H9 (cell line): ENCODE measurements around the gene RBM33. TPM values are rescaled to one million over a fixed set of nuclear protein-coding genes. Genes with fewer than 3 reads are reported as not detected.

Experiments used
- DNase-seq: peaks from one replicate; pipeline ENCODE4 v3.0.0-alpha.2; 2017
- H2AFZ ChIP-seq: one replicate; pipeline ENCODE4 v1.6.1; 2013; ENCODE audit warnings: mild to moderate bottlenecking, low read length, control low read depth, moderate library complexity
- H2AK5ac ChIP-seq: 2 replicates; pipeline ENCODE4 v1.6.1; 2013; ENCODE audit warnings: low read length, control low read depth, mixed read lengths; ENCODE audit not compliant: insufficient read length
- H2BK120ac ChIP-seq: one replicate; pipeline ENCODE4 v1.6.1; 2013; ENCODE audit warnings: low read depth, mild to moderate bottlenecking, low read length, control low read depth, inconsistent platforms; ENCODE audit not compliant: poor library complexity, severe bottlenecking
- H2BK12ac ChIP-seq: 2 replicates; pipeline ENCODE4 v1.6.1; 2013; ENCODE audit warnings: low read length, control low read depth, mixed read lengths, low read depth; ENCODE audit not compliant: insufficient read length
- H2BK15ac ChIP-seq: 2 replicates; pipeline ENCODE4 v1.6.1; 2013; ENCODE audit warnings: low read depth, low read length, control low read depth
- H2BK20ac ChIP-seq: one replicate; pipeline ENCODE4 v1.6.1; 2013; ENCODE audit warnings: low read depth, mild to moderate bottlenecking, low read length, control low read depth, inconsistent platforms; ENCODE audit not compliant: poor library complexity, severe bottlenecking
- H2BK5ac ChIP-seq: 2 replicates; pipeline ENCODE4 v1.6.1; 2013; ENCODE audit warnings: low read length, control low read depth, mixed read lengths; ENCODE audit not compliant: insufficient read length
- H3K14ac ChIP-seq: 2 replicates; pipeline ENCODE4 v1.6.1; 2013; ENCODE audit warnings: low read length, control low read depth; ENCODE audit not compliant: insufficient read depth
- H3K18ac ChIP-seq: 2 replicates; pipeline ENCODE4 v1.6.1; 2013; ENCODE audit warnings: low read depth, mild to moderate bottlenecking, mixed read lengths, low read length, control low read depth; ENCODE audit not compliant: insufficient read length
- H3K23ac ChIP-seq: 2 replicates; pipeline ENCODE4 v1.6.1; 2013; ENCODE audit warnings: low read length, control low read depth, mixed read lengths, low read depth; ENCODE audit not compliant: insufficient read length
- H3K23me2 ChIP-seq: 2 replicates; pipeline ENCODE4 v1.6.1; 2013; ENCODE audit warnings: low read depth, mild to moderate bottlenecking, mixed read lengths, low read length, control low read depth; ENCODE audit not compliant: insufficient read length, poor library complexity, severe bottlenecking
- H3K27ac ChIP-seq: 2 replicates; pipeline ENCODE4 v1.5.1; 2013; ENCODE audit warnings: low read length, control low read depth, mixed read lengths, low read depth; ENCODE audit not compliant: insufficient read length
- H3K27me3 ChIP-seq: 2 replicates; pipeline ENCODE4 v1.6.1; 2013; ENCODE audit warnings: low read length, control low read depth, inconsistent platforms; ENCODE audit not compliant: insufficient read depth
- H3K4ac ChIP-seq: 2 replicates; pipeline ENCODE4 v1.6.1; 2013; ENCODE audit warnings: low read depth, mild to moderate bottlenecking, control low read depth, inconsistent platforms, low read length, moderate library complexity
- H3K4me1 ChIP-seq: 2 replicates; pipeline ENCODE4 v1.6.1; 2013; ENCODE audit warnings: low read length, control low read depth, inconsistent platforms; ENCODE audit not compliant: insufficient read depth
- H3K4me2 ChIP-seq: 2 replicates; pipeline ENCODE4 v1.6.1; 2013; ENCODE audit warnings: low read length, control low read depth, mixed read lengths; ENCODE audit not compliant: insufficient read length, insufficient read depth
- H3K56ac ChIP-seq: 2 replicates; pipeline ENCODE4 v1.6.1; 2013; ENCODE audit warnings: low read depth, mild to moderate bottlenecking, mixed read lengths, low read length, control low read depth; ENCODE audit not compliant: insufficient read length
- H3K79me1 ChIP-seq: 2 replicates; pipeline ENCODE4 v1.6.1; 2013; ENCODE audit warnings: low read depth, mild to moderate bottlenecking, moderate library complexity, low read length, control low read depth, inconsistent platforms; ENCODE audit not compliant: insufficient read depth, poor library complexity, severe bottlenecking
- H3K79me2 ChIP-seq: 2 replicates; pipeline ENCODE4 v1.6.1; 2013; ENCODE audit warnings: low read length, control low read depth, inconsistent platforms; ENCODE audit not compliant: insufficient read depth
- H3K9ac ChIP-seq: 2 replicates; pipeline ENCODE4 v1.6.1; 2013; ENCODE audit warnings: low read length, control low read depth, mixed read lengths; ENCODE audit not compliant: insufficient read length; ENCODE audit errors: extremely low read depth
- H3K9me3 ChIP-seq: one replicate; pipeline ENCODE4 v1.6.1; 2013; ENCODE audit warnings: low read depth, low read length, inconsistent platforms; ENCODE audit not compliant: control insufficient read depth
- H3T11ph ChIP-seq: one replicate; pipeline ENCODE4 v1.6.1; 2013; ENCODE audit warnings: mild to moderate bottlenecking, low read length, control low read depth, inconsistent platforms
- H4K20me1 ChIP-seq: one replicate; pipeline ENCODE4 v1.6.1; 2013; ENCODE audit not compliant: control insufficient read depth, insufficient read length, insufficient read depth
- H4K5ac ChIP-seq: 2 replicates; pipeline ENCODE4 v1.6.1; 2013; ENCODE audit warnings: low read depth, mild to moderate bottlenecking, mixed read lengths, low read length, control low read depth; ENCODE audit not compliant: insufficient read length
- H4K8ac ChIP-seq: replicated peaks from 2 replicates; pipeline ENCODE4 v1.6.1; 2013; ENCODE audit warnings: low read length, control low read depth, mixed read lengths, low read depth; ENCODE audit not compliant: insufficient read length
- H4K91ac ChIP-seq: 2 replicates; pipeline ENCODE4 v1.6.1; 2013; ENCODE audit warnings: low read depth, mild to moderate bottlenecking, moderate library complexity, mixed read lengths, low read length, control low read depth; ENCODE audit not compliant: insufficient read length
- H3K27ac Mint-ChIP-seq, 3 experiments: 2 replicates in 2 of 3; 3 replicates in 1 of 3; pipeline ENCODE4 v1.8.0; 2020 to 2021; ENCODE audit warnings: mixed read lengths in 3 of 3, mild to moderate bottlenecking in 1 of 3, moderate library complexity in 1 of 3
- H3K27me3 Mint-ChIP-seq: 2 replicates; pipeline ENCODE4 v1.8.0; 2021; ENCODE audit warnings: low read depth, mild to moderate bottlenecking, moderate library complexity, mixed read lengths
- H3K36me3 Mint-ChIP-seq, 3 experiments: 2 replicates in 2 of 3; 3 replicates in 1 of 3; pipeline ENCODE4 v1.8.0; 2020 to 2021; ENCODE audit warnings: low read depth in 3 of 3, mixed read lengths in 3 of 3; ENCODE audit not compliant: insufficient read depth in 1 of 3
- H3K4me1 Mint-ChIP-seq, 2 experiments: 2 replicates each; pipeline ENCODE4 v1.8.0; 2020; ENCODE audit warnings: mixed read lengths in 2 of 2
- H3K4me3 Mint-ChIP-seq, 2 experiments: 2 replicates in 1 of 2; 3 replicates in 1 of 2; pipeline ENCODE4 v1.8.0; 2020 to 2021; ENCODE audit warnings: mild to moderate bottlenecking in 2 of 2, mixed read lengths in 2 of 2, moderate library complexity in 1 of 2
- H3K9me3 Mint-ChIP-seq, 2 experiments: 2 replicates in 1 of 2; 3 replicates in 1 of 2; pipeline ENCODE4 v1.8.0; 2020; ENCODE audit warnings: mild to moderate bottlenecking in 2 of 2, mixed read lengths in 2 of 2, moderate library complexity in 1 of 2
- WGBS: extraction: QIAGEN DNeasy Blood & Tissue Kit; methylation state at CpG from one replicate; pipeline ENCODE4 v1.1.7; 2013; ENCODE audit warnings: missing lambda C conversion rate, low lambda C conversion rate, mixed read lengths; ENCODE audit not compliant: insufficient read length; ENCODE audit errors: extremely low coverage; 5-methylcytosine and 5-hydroxymethylcytosine counted together
- total RNA-seq: library from RNA; stranded (reverse); gene quantifications from 2 replicates; pipeline ENCODE4 v1.2.1, GENCODE V29; 2021
- TF ChIP-seq, protein P1 (sequence below): fragments of 200-600 bp; sonication (generic); conservative IDR thresholded peaks from 3 replicates; pipeline ENCODE4 v1.8.0; 2021; ENCODE audit warnings: antibody characterized with exemption, mild to moderate bottlenecking

Gene RBM33
- total RNA-seq, 1 experiment from 2014 or later: 71.3 TPM

- no peak overlapping the region for H3K14ac ChIP-seq
- no peak overlapping the region for H4K91ac ChIP-seq
- H3K4ac ChIP-seq: no peak overlapping the region
- no peaks in the 10 kb centered on the region for H3K27me3 ChIP-seq
- no peak overlapping the region for H3K27ac ChIP-seq
- Mint-ChIP-seq H3K9me3 (no peaks in the 10 kb centered on the region), H3K27ac (no peak overlapping the region; a peak in 3 of 7 replicates), H3K4me1 (peaks cover 19 to 25% of the 10 kb centered on the region in 2 experiments), H3K36me3 (no peaks in the 10 kb centered on the region; a peak in 1 of 7 replicates), H3K27me3 (peaks cover 3% of the 10 kb centered on the region), H3K4me3 (no peak overlapping the region)
- no peak overlapping the region for H3T11ph ChIP-seq
- H3K18ac ChIP-seq: no peak overlapping the region
- H4K8ac ChIP-seq: no peak overlapping the region
- no peaks in the 10 kb centered on the region for H3K79me2 ChIP-seq
- H2AFZ ChIP-seq: no peak overlapping the region
- no peak overlapping the region for H3K56ac ChIP-seq
- TF ChIP-seq, protein P1, sequence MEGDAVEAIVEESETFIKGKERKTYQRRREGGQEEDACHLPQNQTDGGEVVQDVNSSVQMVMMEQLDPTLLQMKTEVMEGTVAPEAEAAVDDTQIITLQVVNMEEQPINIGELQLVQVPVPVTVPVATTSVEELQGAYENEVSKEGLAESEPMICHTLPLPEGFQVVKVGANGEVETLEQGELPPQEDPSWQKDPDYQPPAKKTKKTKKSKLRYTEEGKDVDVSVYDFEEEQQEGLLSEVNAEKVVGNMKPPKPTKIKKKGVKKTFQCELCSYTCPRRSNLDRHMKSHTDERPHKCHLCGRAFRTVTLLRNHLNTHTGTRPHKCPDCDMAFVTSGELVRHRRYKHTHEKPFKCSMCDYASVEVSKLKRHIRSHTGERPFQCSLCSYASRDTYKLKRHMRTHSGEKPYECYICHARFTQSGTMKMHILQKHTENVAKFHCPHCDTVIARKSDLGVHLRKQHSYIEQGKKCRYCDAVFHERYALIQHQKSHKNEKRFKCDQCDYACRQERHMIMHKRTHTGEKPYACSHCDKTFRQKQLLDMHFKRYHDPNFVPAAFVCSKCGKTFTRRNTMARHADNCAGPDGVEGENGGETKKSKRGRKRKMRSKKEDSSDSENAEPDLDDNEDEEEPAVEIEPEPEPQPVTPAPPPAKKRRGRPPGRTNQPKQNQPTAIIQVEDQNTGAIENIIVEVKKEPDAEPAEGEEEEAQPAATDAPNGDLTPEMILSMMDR: no peak
- no peak overlapping the region for H2BK12ac ChIP-seq
- WGBS: no CpG with 5 or more reads among the region's 3 CpGs
- H2BK20ac ChIP-seq: no peak overlapping the region
- H3K4me2 ChIP-seq: no peak overlapping the region
- no peak overlapping the region for H2AK5ac ChIP-seq
- no peak overlapping the region for H2BK120ac ChIP-seq
- H2BK5ac ChIP-seq: no peak overlapping the region
- H3K9me3 ChIP-seq: no peaks in the 10 kb centered on the region
- no peak overlapping the region for H3K9ac ChIP-seq
- DNase-seq: peak; percentile 82
- no peaks in the 10 kb centered on the region for H4K20me1 ChIP-seq
- no peaks in the 10 kb centered on the region for H3K79me1 ChIP-seq
- H3K23me2 ChIP-seq: no peaks in the 10 kb centered on the region
- H3K23ac ChIP-seq: no peak overlapping the region
- H2BK15ac ChIP-seq: no peak overlapping the region
- no peak overlapping the region for H4K5ac ChIP-seq
- H3K4me1 ChIP-seq: peaks cover 6% of the 10 kb centered on the region; the same call in 1 of the 2 replicates
Measured at GRCh38 chr7:155594961-155595366, 49.5 kb upstream of the RBM33 start.
